Inflammatory macrophage treated with lipopolysaccharide for 1 hour (primary cell): ENCODE measurements around the gene DRC7.
"Not testable (repeated sequence)": the region's sequence is repeated elsewhere in the genome, so short reads cannot be mapped to it uniquely, and the experiment has no call there.

Experiments used
- DNase-seq, 2 donors: peaks; one replicate each; pipeline ENCODE4 v3.0.0-alpha.2; 2020 to 2022

DRC7 gene

GRCh38 chr16:57738844-57739243, 44.2 kb downstream of the DRC7 start:
- no peak for DNase-seq

- no peak for DNase-seq
Measured at GRCh38 chr16:57739756-57740422, 45.3 kb downstream of the DRC7 start.

DNA sequence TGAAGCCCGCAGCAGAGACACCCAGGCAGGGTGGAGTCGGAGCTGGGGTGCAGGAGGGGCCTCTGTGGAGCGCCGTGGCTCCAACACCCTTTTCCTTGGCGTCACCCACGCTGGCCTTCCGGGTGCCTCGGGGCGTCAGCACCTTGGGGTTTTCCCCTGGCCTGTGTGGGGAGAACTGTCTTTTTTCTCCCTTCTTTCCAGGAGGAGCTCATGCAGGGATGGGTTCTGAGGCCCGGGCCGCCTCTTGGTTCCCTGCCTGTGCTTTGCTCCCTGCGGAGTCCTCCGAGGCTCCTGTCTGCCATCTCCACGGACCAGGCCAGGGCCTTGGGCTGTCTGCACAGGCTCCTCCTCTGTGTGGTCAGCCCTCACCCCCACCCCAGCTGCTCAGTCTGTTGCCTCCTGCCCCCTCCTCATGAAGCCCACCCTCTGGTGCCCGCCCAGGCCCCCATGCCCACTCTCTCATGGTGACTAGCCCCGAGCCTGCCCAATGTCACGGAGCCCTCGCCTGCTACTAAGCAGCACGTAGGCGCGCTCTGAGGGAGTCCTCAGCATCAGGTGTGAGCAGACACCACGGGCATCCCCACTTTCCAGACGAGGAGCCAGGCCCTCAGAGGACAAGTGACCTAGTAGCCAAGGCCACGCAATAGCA, 45.9 kb downstream of the DRC7 start:
- no peak for DNase-seq

DNA sequence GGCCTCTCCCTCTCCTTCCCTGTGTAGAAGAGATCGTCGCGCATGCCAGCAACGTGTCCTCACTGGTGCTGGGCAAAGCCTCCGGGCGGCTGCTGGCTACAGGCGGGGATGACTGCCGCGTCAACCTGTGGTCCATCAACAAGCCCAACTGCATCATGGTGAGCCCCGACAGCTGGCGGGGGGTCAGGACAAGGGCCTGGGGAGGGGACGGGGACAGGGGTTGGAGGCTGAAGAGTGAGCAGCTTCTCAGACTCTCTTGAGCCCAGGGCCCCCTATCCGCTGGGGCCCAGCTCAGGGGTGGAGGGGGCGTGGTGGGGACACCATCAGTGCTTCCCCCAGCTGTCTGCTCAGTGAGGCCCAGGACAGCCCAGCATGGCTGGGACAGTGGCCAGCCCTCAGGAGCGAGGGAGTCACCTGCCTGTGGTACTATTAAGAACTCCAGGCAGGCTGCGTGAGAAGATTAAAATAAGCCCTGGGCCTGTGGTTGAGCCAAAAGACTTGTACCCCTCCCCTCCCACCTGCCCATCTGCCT, 47.1 kb downstream of the DRC7 start:
- no peak for DNase-seq

GRCh38 chr16:57742543-57742942, 47.9 kb downstream of the DRC7 start:
- no peak for DNase-seq

DNA sequence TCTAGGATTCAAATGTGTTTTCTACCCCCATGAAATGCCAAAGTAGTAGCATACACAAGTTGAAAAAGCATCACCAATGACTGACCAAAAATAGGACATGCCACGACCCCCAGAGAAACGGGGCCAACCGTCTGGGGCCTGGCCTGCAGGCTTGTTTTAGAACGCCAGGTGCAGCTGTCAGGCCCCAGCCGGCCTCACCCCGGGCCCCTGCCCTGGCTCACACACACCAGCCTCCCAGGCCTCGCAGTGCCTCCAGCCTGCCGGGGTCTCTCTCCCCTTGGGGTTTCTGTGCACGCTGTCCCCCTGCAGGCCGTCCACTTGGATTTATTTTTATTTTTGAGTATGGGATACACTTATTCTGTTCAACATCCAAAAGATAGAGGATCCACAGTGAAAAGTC, 48.9 kb downstream of the DRC7 start:
- no peak for DNase-seq

- no peak for DNase-seq
Measured at GRCh38 chr16:57743886-57744641, 49.5 kb downstream of the DRC7 start.

DNA sequence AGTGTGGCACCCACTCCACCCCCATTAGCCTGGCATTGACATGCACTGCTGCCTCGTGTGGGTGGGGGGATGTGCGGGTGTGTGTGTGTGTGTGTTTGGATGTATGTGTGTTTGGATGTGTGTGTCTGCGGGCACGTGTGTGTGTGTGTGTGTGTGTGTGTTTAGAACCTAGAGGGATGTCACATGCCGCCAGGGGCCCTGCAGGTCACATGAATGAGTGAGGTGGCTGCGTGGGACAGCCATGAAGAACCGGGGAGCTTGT, 50.0 kb downstream of the DRC7 start:
- no peak for DNase-seq

DNA sequence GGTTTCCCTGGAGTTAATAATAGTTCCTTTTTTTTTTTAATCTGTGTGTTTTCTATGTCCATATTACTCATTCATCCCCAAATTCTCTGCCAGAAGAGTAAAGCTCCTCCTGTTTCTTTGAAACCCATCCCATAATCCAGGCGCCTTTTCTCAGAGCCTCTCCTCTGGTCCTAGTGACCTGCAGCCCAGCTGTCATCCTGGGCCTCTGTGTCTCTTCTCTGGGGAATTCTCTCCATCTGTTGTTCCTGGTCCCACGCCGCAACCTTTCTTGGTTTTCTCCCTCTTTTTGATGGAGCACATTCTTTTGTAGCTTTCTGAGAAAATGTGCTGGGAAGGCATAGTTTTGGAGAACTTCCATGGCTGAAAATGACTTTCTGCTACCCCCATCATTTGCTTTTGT, 51.2 kb downstream of the DRC7 start:
- DNase-seq, result no peak

DNA sequence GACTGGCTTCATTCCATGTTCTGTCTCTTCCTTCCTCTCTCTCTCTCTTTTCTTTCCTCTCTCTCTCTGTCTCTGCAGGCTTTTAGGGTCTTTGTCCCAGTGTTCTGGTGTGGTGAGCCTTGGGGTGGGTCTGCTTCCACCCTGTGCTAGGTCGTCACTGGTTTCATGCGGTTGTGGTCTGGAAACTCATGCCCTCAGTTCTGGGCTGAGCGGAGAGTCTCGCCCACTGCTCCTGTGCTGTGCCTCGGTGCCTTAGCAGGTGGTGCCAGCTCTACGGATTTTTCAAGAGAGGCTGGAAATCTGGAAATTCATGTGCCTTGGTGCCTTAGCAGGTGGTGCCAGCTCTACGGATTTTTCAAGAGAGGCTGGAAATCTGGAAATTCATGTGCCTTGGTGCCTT, 51.7 kb downstream of the DRC7 start:
- DNase-seq, result not testable (repeated sequence)

- no peak for DNase-seq
Measured at GRCh38 chr16:57747091-57747490, 52.5 kb downstream of the DRC7 start.

DNA sequence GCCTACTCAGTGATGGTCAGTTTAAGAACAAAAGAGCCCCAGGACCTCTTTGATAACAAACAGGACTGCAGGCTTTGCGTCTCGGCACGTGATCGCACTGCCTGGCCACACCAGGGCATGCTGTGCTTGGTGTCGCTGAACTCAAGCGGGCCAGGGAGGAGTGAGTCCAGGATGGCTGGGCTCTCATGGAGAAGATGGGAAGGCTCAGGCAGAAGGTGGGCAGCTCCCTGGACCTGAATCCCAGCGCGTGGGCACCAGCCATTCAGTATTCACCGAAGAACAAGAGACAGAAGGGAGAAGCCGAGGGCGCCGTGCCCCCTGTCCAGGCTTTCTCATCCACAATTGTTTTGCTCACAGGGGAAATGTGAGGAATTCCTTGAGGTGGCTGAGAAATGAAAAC, 52.9 kb downstream of the DRC7 start:
- DNase-seq, result no peak

- no peak for DNase-seq
Measured at GRCh38 chr16:57747996-57748395, 53.4 kb downstream of the DRC7 start.

GRCh38 chr16:57748596-57748995, 54.0 kb downstream of the DRC7 start:
- DNase-seq, result no peak

GRCh38 chr16:57749101-57749692, 54.6 kb downstream of the DRC7 start:
- no peak for DNase-seq

DNA sequence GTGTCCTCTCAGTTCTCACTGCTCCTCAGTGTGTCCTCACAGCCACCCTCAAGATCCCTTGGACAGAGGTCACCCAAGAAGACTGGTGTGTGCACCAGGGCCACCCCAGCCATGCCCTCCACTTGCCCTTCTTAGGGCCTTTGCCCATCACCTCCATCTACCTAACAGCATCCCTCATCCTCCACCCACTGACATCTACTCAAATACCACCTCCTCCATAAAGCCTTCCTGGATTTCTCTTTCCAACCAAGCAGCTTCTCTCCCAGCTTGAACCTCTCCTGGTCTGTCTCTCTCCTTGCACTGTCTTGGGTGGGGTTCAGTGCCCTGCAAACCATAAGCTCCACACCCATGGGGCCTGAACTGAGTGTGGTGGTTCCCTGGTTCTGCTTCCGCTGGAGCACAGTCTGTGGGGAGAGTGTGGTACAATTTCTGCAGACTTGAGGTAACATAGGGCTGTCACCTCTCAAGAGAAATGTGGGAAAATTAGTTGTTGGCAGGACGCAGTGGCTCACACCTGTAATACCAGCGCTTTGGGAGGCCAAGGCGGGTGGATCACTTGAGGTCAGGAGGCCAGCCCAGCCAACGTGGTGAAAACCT, 55.3 kb downstream of the DRC7 start:
- no peak for DNase-seq

GRCh38 chr16:57750796-57751538, 56.4 kb downstream of the DRC7 start:
- no peak for DNase-seq

DNA sequence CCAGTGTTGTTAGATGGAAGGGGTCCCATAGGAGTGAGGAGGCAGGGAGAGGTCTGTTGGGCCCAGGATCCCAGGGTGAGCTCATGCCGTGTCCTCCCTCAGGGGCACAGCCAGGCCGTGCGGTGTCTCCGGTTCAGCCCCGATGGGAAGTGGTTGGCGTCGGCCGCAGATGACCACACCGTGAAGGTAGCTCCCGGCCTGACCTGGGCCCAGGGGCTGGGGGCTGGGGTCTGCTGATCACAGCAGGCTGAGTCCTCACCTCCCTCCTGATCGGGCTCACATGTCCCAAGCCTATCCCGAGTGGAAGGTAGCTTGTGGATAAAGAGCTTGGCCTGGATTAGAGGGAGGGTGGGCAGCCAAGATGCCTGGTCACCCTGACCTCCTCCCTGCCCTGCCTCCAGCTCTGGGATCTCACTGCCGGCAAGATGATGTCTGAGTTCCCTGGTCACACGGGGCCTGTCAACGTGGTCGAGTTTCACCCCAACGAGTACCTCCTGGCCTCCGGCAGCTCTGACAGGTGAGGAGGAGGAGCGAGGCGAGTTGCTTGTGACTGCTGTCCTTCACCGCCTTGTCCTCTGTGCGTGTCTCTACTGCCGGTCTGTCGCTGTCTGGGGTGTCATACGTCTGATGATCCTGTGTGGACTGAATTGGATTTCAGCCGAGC, 57.1 kb downstream of the DRC7 start:
- no peak for DNase-seq

- no peak for DNase-seq
Measured at GRCh38 chr16:57752203-57752580, 57.6 kb downstream of the DRC7 start.

GRCh38 chr16:57752581-57753447, 58.2 kb downstream of the DRC7 start:
- no peak for DNase-seq
